MCF 10A (cell line): ENCODE results near the gene OTULIN. TPM values are rescaled to one million over a fixed set of nuclear protein-coding genes. Genes with fewer than 3 reads are reported as not detected.

ENCODE experiments used
- BruUV-seq: library from RNA; stranded (reverse); fragments of 400-500 nt; replicated peaks from 2 replicates; lab custom pipeline; 2021; lab: Mats Ljungman, UMichigan
- CTCF ChIA-PET: fragments of 300-600 bp; sonication (Branson Sonifier 250); formaldehyde crosslinking; extraction: SDS; loops from one replicate; lab custom pipeline; 2021; ENCODE audit warnings: antibody characterized with exemption, inconsistent platforms; lab: Yijun Ruan, JAX
- POLR2A ChIA-PET: fragments of 300-600, 350-650 bp; sonication (Branson Sonifier 250); formaldehyde crosslinking; extraction: SDS; loops from one replicate; lab custom pipeline; 2020; ENCODE audit warnings: antibody characterized with exemption, inconsistent platforms; lab: Yijun Ruan, JAX
- DNase-seq: peaks from one replicate; pipeline ENCODE4 v3.0.0-alpha.2; 2018; ENCODE audit not compliant: unreplicated experiment
- H3K27ac Mint-ChIP-seq: one replicate; pipeline ENCODE4 v1.8.0; 2022; ENCODE audit warnings: mild to moderate bottlenecking, low read depth, mixed read lengths; ENCODE audit not compliant: unreplicated experiment
- H3K27me3 Mint-ChIP-seq: one replicate; pipeline ENCODE4 v1.8.0; 2022; ENCODE audit warnings: mixed read lengths; ENCODE audit not compliant: insufficient read depth, unreplicated experiment
- H3K36me3 Mint-ChIP-seq: one replicate; pipeline ENCODE4 v1.8.0; 2022; ENCODE audit warnings: mild to moderate bottlenecking, moderate library complexity, mixed read lengths; ENCODE audit not compliant: insufficient read depth, unreplicated experiment
- H3K4me1 Mint-ChIP-seq: one replicate; pipeline ENCODE4 v1.8.0; 2022; ENCODE audit warnings: mixed read lengths; ENCODE audit not compliant: insufficient read depth, unreplicated experiment
- H3K4me3 Mint-ChIP-seq: one replicate; pipeline ENCODE4 v1.8.0; 2022; ENCODE audit warnings: mild to moderate bottlenecking, moderate library complexity, mixed read lengths; ENCODE audit not compliant: unreplicated experiment
- H3K9me3 Mint-ChIP-seq: one replicate; pipeline ENCODE4 v1.8.0; 2022; ENCODE audit warnings: mixed read lengths; ENCODE audit not compliant: unreplicated experiment
- intact Hi-C: fragments of 100-400 bp; cut with micrococcal nuclease; formaldehyde crosslinking; loops from 2 replicates; pipeline ENCODE4 v1.14.1; 2022
- total RNA-seq: library from RNA; stranded (reverse); gene quantifications from 2 replicates; pipeline ENCODE4 v1.2.3, GENCODE V29; 2022
- TF ChIP-seq, protein P1 (sequence below): fragments of 200-600 bp; IDR thresholded peaks from one replicate; pipeline ENCODE4 v1.8.0; 2022; ENCODE audit warnings: antibody characterized with exemption, mild to moderate bottlenecking; ENCODE audit not compliant: unreplicated experiment

The OTULIN gene
- total RNA-seq, 1 experiment from 2014 or later, result 34.6 TPM

DNA sequence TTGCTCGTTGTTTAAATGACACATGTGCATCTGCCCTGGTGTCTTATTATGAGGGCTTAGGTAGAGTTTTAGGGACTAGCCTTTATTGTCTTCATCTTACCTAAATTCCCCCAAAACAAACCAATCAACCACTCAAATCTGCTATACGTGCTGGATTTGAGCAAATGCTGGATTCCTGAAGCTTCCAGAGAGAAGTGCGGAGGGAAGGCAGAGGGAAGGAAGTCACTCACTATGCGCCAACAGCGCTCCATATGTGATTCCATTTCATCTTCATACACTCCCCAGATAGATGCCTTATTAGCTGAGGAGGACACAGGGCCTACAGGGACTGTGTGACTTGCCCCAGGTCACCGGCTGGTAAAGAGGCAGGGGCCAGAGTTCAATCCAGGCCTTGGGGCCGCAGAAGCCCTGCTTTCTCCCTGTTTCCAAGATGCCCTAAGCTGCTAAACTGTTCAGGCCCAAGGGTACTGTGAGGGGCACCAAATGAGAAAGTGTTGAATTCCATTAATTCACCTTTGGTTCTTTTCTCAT is 63.5 kb downstream of the OTULIN start:
- intact Hi-C loops, result loop anchor here (1.0 to 5.0 kb wide), 5 partner anchors 43 to 286 kb away; no protein-coding TSS in a partner anchor
- Mint-ChIP-seq H3K4me3 (no peak overlapping the region), H3K36me3 (peaks cover 12% of the 10 kb centered on the region), H3K27ac (no peak overlapping the region), H3K27me3 (no peaks in the 10 kb centered on the region), H3K9me3 (no peaks in the 10 kb centered on the region), H3K4me1 (peaks cover 10% of the 10 kb centered on the region)
- ChIA-PET POLR2A (interaction anchor here (0.8 to 2.1 kb wide), 2 partner anchors 275 to 278 kb away, joined by 3 to 17 read pairs; no protein-coding TSS in a partner anchor), CTCF (interaction anchor here (0.5 to 10.6 kb wide), 36 partner anchors 9 to 1268 kb away, joined by 3 to 223 read pairs (median 6); partner anchors contain the start of gene ANKH)
- no peak for DNase-seq
- no TSS peak for BruUV-seq
- TF ChIP-seq, protein P1, sequence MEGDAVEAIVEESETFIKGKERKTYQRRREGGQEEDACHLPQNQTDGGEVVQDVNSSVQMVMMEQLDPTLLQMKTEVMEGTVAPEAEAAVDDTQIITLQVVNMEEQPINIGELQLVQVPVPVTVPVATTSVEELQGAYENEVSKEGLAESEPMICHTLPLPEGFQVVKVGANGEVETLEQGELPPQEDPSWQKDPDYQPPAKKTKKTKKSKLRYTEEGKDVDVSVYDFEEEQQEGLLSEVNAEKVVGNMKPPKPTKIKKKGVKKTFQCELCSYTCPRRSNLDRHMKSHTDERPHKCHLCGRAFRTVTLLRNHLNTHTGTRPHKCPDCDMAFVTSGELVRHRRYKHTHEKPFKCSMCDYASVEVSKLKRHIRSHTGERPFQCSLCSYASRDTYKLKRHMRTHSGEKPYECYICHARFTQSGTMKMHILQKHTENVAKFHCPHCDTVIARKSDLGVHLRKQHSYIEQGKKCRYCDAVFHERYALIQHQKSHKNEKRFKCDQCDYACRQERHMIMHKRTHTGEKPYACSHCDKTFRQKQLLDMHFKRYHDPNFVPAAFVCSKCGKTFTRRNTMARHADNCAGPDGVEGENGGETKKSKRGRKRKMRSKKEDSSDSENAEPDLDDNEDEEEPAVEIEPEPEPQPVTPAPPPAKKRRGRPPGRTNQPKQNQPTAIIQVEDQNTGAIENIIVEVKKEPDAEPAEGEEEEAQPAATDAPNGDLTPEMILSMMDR, result no peak

- no peak overlapping the region for H3K4me3 Mint-ChIP-seq
- POLR2A ChIA-PET, result interaction anchor here (1.2 to 2.1 kb wide), 2 partner anchors 274 to 281 kb away, joined by 3 to 17 read pairs; no protein-coding TSS in a partner anchor
- no peak overlapping the region for H3K27ac Mint-ChIP-seq
- no peaks in the 10 kb centered on the region for H3K9me3 Mint-ChIP-seq
- DNase-seq, result no peak
- H3K27me3 Mint-ChIP-seq, result no peaks in the 10 kb centered on the region
- peaks cover 10% of the 10 kb centered on the region for H3K4me1 Mint-ChIP-seq
- CTCF ChIA-PET, result interaction anchor here (0.6 to 10.6 kb wide), 16 partner anchors 9 to 1267 kb away, joined by 3 to 223 read pairs (median 8); partner anchors contain the start of gene ANKH
- BruUV-seq, result no TSS peak
- intact Hi-C loops, result loop anchor here (5.0 kb wide), 1 partner anchor 219 kb away; no protein-coding TSS in a partner anchor
- TF ChIP-seq, protein P1, result no peak
- H3K36me3 Mint-ChIP-seq, result peaks cover 12% of the 10 kb centered on the region
Measured at GRCh38 chr5:14728459-14728938, 64.0 kb downstream of the OTULIN start.

DNA sequence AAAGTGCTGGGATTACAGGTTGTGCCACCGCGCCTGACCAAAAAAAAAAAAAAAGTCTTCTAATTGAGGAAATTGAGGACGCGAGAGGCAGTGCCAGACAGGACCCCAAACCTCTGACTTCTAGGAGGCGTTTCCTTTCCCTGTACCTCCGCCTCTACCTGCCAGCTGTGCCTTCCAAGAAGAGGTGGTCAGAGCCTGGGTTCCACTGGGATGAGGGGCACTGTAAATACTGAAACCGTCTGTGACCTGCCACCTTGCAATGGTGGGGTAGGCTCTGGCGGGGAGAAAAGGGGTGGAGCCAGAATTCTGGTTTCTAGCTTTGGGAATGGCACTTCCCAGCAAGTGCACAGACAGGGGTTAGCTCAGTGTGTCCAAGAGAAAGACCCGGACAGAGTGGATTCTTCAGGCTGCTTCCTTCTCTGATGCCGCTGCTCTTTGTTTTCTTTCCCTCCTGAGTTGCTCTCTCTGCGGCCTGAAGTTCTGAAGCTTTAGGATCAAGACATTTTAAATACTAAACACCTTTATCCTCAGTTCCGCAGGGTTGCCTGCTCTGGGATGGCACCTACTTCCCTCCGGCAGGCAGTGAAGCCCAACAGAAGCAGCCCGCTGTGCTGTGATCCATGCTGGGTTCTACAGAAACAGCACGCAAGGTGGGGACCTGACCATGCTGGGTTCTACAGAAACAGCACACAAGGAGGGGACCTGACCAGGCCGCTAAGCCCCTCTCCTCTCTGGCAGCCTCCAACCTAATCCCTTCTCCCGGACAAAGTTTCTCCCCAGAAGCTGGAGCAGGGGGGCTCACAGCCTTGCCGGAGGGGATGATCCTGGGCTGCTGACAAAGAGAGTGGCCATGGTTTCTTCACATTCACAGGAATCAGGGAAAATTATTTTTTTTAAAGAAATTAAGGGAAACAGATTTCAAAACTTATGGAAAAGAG is 65.2 kb downstream of the OTULIN start:
- Mint-ChIP-seq H3K27me3 (no peaks in the 10 kb centered on the region), H3K27ac (no peak overlapping the region), H3K4me3 (no peak overlapping the region), H3K9me3 (no peaks in the 10 kb centered on the region), H3K36me3 (peaks cover 10% of the 10 kb centered on the region), H3K4me1 (peaks cover 10% of the 10 kb centered on the region)
- no TSS peak for BruUV-seq
- TF ChIP-seq, protein P1, result no peak
- CTCF ChIA-PET, result interaction anchor here (0.6 to 10.6 kb wide), 4 partner anchors 215 to 509 kb away, joined by 3 to 223 read pairs (median 18); no protein-coding TSS in a partner anchor
- POLR2A ChIA-PET, result interaction anchor here (0.7 to 1.2 kb wide), 2 partner anchors 280 to 377 kb away, joined by 3 read pairs; no protein-coding TSS in a partner anchor
- no peak for DNase-seq
- intact Hi-C loops, result loop anchor here (5.0 kb wide), 1 partner anchor 218 kb away; no protein-coding TSS in a partner anchor
